ENCODE data around the gene TBCD. TPM values are rescaled to one million over a fixed set of nuclear protein-coding genes. Genes with fewer than 3 reads are reported as not detected.
"Not testable (repeated sequence)": the region's sequence is repeated elsewhere in the genome, so short reads cannot be mapped to it uniquely, and the experiment has no call there.

Gene TBCD
- polyA plus RNA-seq, 1 donor from 2014 or later: 19.4 TPM

GRCh38 chr17:82743344-82744219 is 8.3 kb upstream of the TBCD start:
- H3K36me3 Mint-ChIP-seq: peaks cover 3% of the 10 kb centered on the region
- H3K4me1 Mint-ChIP-seq: no peaks in the 10 kb centered on the region
- peaks cover 0 to 11% (median 8%) of the 10 kb centered on the region in 3 donors for H3K9me3 Mint-ChIP-seq
- H3K27ac Mint-ChIP-seq: no peak overlapping the region
- H3K27me3 Mint-ChIP-seq: no peaks in the 10 kb centered on the region
- H3K4me3 Mint-ChIP-seq: no peak overlapping the region

GRCh38 chr17:82744736-82745135 is 7.1 kb upstream of the TBCD start:
- not testable (repeated sequence) for H3K27me3 Mint-ChIP-seq

GRCh38 chr17:82745524-82745923 is 6.3 kb upstream of the TBCD start:
- Mint-ChIP-seq H3K27me3 (no peaks in the 10 kb centered on the region), H3K36me3 (peaks cover 3% of the 10 kb centered on the region)

More at GRCh38 chr17:82744736-82745135, 7.1 kb upstream of the TBCD start:
- not testable (repeated sequence) for H3K4me1 Mint-ChIP-seq, H3K27ac Mint-ChIP-seq, H3K36me3 Mint-ChIP-seq, H3K4me3 Mint-ChIP-seq
- H3K9me3 Mint-ChIP-seq: peaks cover 0 to 11% (median 8%) of the 10 kb centered on the region in 3 donors

GRCh38 chr17:82748756-82749155 is 3.1 kb upstream of the TBCD start:
- Mint-ChIP-seq H3K27ac (peak overlapping the region in 1 of 3 donors; percentile 13), H3K9me3 (peaks cover 0 to 8% (median 0%) of the 10 kb centered on the region in 3 donors), H3K27me3 (no peaks in the 10 kb centered on the region), H3K4me3 (peak overlapping the region in 2 of 4 donors; percentile 22 to 89), H3K4me1 (peaks cover 0 to 10% (median 4%) of the 10 kb centered on the region in 3 donors), H3K36me3 (no peaks in the 10 kb centered on the region)

More at GRCh38 chr17:82745524-82745923, 6.3 kb upstream of the TBCD start:
- Mint-ChIP-seq H3K4me3 (no peak overlapping the region), H3K27ac (no peak overlapping the region), H3K4me1 (peaks cover 0 to 3% (median 0%) of the 10 kb centered on the region in 3 donors), H3K9me3 (peaks cover 0 to 10% (median 8%) of the 10 kb centered on the region in 3 donors)

- no peaks in the 10 kb centered on the region for H3K27me3 Mint-ChIP-seq
- H3K4me3 Mint-ChIP-seq: peak overlapping the region in 3 of 4 donors; percentile 37 to 89 (median 57)
- H3K27ac Mint-ChIP-seq: peak overlapping the region in 2 of 3 donors; percentile 67 to 93
- no peaks in the 10 kb centered on the region for H3K36me3 Mint-ChIP-seq
- peaks cover 0 to 10% (median 4%) of the 10 kb centered on the region in 3 donors for H3K4me1 Mint-ChIP-seq
- H3K9me3 Mint-ChIP-seq: peaks cover 0 to 8% (median 0%) of the 10 kb centered on the region in 3 donors
Observed at GRCh38 chr17:82750241-82750908, 1.5 kb upstream of the TBCD start.

GRCh38 chr17:82751171-82751570 is 694 bp upstream of the TBCD start:
- Mint-ChIP-seq H3K27me3 (no peaks in the 10 kb centered on the region), H3K4me1 (peaks cover 0 to 10% (median 8%) of the 10 kb centered on the region in 3 donors), H3K9me3 (peaks cover 0 to 6% (median 0%) of the 10 kb centered on the region in 3 donors), H3K27ac (no peak overlapping the region), H3K36me3 (no peaks in the 10 kb centered on the region), H3K4me3 (no peak overlapping the region)

- H3K4me1 Mint-ChIP-seq: peaks cover 0 to 10% (median 8%) of the 10 kb centered on the region in 3 donors
- peak overlapping the region; percentile 76 to 91 (median 89) for H3K4me3 Mint-ChIP-seq
- peak overlapping the region in 2 of 3 donors; percentile 74 to 88 for H3K27ac Mint-ChIP-seq
- H3K27me3 Mint-ChIP-seq: no peaks in the 10 kb centered on the region
- no peaks in the 10 kb centered on the region for H3K36me3 Mint-ChIP-seq
- peaks cover 0 to under 1% (median 0%) of the 10 kb centered on the region in 3 donors for H3K9me3 Mint-ChIP-seq
Observed at GRCh38 chr17:82752371-82753200, 721 bp downstream of the TBCD start.

GRCh38 chr17:82753201-82753464 is 1.3 kb downstream of the TBCD start:
- no peaks in the 10 kb centered on the region for H3K36me3 Mint-ChIP-seq
- H3K27ac Mint-ChIP-seq: peak overlapping the region in 2 of 3 donors; percentile 74 to 88
- H3K4me1 Mint-ChIP-seq: peaks cover 0 to 10% (median 8%) of the 10 kb centered on the region in 3 donors
- H3K27me3 Mint-ChIP-seq: no peaks in the 10 kb centered on the region
- no peaks in the 10 kb centered on the region for H3K9me3 Mint-ChIP-seq
- H3K4me3 Mint-ChIP-seq: peak overlapping the region; percentile 76 to 91 (median 89)

- H3K36me3 Mint-ChIP-seq: no peaks in the 10 kb centered on the region
- H3K9me3 Mint-ChIP-seq: no peaks in the 10 kb centered on the region
- H3K4me3 Mint-ChIP-seq: peak overlapping the region in 3 of 4 donors; percentile 17 to 70 (median 61)
- H3K27ac Mint-ChIP-seq: peak overlapping the region in 1 of 3 donors; percentile 88
- no peaks in the 10 kb centered on the region for H3K27me3 Mint-ChIP-seq
- H3K4me1 Mint-ChIP-seq: peaks cover 0 to 10% (median 8%) of the 10 kb centered on the region in 3 donors
Observed at GRCh38 chr17:82754297-82755208, 2.7 kb downstream of the TBCD start.

- Mint-ChIP-seq H3K27me3 (no peaks in the 10 kb centered on the region), H3K9me3 (no peaks in the 10 kb centered on the region), H3K4me1 (peaks cover 5 to 9% (median 7%) of the 10 kb centered on the region in 3 donors), H3K4me3 (peak overlapping the region in 1 of 4 donors; percentile 66), H3K36me3 (peaks cover 4% of the 10 kb centered on the region), H3K27ac (no peak overlapping the region)
Observed at GRCh38 chr17:82756166-82756565, 4.3 kb downstream of the TBCD start.

- Mint-ChIP-seq H3K4me1 (peaks cover 2 to 12% (median 8%) of the 10 kb centered on the region in 3 donors), H3K9me3 (no peaks in the 10 kb centered on the region), H3K27me3 (no peaks in the 10 kb centered on the region), H3K4me3 (no peak overlapping the region), H3K36me3 (peaks cover 9% of the 10 kb centered on the region), H3K27ac (no peak overlapping the region)
Observed at GRCh38 chr17:82765371-82765770, 13.5 kb downstream of the TBCD start.

GRCh38 chr17:82767041-82767754 is 15.3 kb downstream of the TBCD start:
- Mint-ChIP-seq H3K4me1 (peaks cover 3 to 9% (median 9%) of the 10 kb centered on the region in 3 donors), H3K9me3 (no peaks in the 10 kb centered on the region), H3K27ac (no peak overlapping the region), H3K27me3 (no peaks in the 10 kb centered on the region), H3K4me3 (no peak overlapping the region), H3K36me3 (peaks cover 10% of the 10 kb centered on the region)

GRCh38 chr17:82769041-82769440 is 17.2 kb downstream of the TBCD start:
- no peaks in the 10 kb centered on the region for H3K27me3 Mint-ChIP-seq
- peaks cover 3 to 4% (median 4%) of the 10 kb centered on the region in 3 donors for H3K4me1 Mint-ChIP-seq
- peaks cover 11% of the 10 kb centered on the region for H3K36me3 Mint-ChIP-seq
- H3K4me3 Mint-ChIP-seq: no peak overlapping the region
- H3K27ac Mint-ChIP-seq: no peak overlapping the region
- H3K9me3 Mint-ChIP-seq: no peaks in the 10 kb centered on the region
